Peyer's patch (tissue), 4 donors: ENCODE results near the gene VTN.

Source experiments
- POLR2A ChIP-seq, 2 donors: fragments of 450-650 bp; IDR thresholded peaks; one replicate each; pipeline ENCODE4 v1.5.1; 2017; ENCODE audit warnings: antibody characterized with exemption in 2 of 2, mild to moderate bottlenecking in 2 of 2, moderate library complexity in 2 of 2
- TF ChIP-seq, protein P1 (sequence below), 6 experiments: fragments of 450-650 bp in 4 of 6; fragments of 200-600 bp in 2 of 6; sonication (generic) in 1 of 6; IDR thresholded peaks; one replicate each; pipeline ENCODE4 v1.5.1; 2017 to 2019; ENCODE audit warnings: antibody characterized with exemption in 6 of 6, mild to moderate bottlenecking in 3 of 6, moderate library complexity in 1 of 6

DNA sequence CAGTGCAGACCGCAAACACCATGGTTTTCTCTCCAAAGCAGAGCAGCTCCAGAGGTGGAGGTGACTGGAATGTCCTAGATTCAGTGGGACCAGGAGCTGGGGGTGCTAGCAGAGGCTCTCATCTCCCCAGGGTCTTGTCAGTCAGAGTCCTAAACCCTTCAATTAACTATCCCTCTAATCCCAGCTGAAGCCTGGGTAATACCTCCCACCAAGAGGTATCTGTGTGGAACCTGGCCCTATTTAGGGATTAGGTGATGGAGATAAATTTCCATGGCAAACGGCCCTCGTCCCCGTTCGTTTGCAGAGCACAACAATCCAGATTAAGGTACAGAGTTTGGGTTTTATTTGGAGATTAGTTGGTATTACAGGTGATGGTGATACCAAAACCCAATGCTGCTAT, 6.9 kb downstream of the VTN start:
- TF ChIP-seq, protein P1, sequence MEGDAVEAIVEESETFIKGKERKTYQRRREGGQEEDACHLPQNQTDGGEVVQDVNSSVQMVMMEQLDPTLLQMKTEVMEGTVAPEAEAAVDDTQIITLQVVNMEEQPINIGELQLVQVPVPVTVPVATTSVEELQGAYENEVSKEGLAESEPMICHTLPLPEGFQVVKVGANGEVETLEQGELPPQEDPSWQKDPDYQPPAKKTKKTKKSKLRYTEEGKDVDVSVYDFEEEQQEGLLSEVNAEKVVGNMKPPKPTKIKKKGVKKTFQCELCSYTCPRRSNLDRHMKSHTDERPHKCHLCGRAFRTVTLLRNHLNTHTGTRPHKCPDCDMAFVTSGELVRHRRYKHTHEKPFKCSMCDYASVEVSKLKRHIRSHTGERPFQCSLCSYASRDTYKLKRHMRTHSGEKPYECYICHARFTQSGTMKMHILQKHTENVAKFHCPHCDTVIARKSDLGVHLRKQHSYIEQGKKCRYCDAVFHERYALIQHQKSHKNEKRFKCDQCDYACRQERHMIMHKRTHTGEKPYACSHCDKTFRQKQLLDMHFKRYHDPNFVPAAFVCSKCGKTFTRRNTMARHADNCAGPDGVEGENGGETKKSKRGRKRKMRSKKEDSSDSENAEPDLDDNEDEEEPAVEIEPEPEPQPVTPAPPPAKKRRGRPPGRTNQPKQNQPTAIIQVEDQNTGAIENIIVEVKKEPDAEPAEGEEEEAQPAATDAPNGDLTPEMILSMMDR (IDR thresholded peaks at IDR 0.05): no peak
- TF ChIP-seq POLR2A (IDR thresholded peaks at IDR 0.05): no peak
